ENCODE data around the gene MSI2.

The MSI2 gene

DNA sequence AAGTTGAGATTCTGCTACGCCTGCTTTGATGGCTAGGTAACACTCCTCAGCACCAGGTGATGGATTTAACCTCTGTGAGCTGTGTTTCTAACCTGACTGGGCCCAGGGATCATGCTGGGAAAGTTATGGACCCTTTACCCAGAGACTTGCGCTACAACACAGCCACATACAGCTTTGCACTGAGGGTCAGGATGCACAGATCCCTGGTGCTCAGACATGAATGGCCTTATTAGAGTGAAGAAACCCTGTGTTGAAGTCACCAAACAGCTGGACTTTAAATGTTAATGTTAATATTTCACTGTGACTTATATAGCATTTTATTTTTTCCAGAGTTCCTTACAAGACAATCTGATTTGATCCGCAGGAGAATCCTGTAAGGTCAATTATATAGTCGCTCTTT, 114.3 kb downstream of the MSI2 start:
- no peak for DNase-seq

DNA sequence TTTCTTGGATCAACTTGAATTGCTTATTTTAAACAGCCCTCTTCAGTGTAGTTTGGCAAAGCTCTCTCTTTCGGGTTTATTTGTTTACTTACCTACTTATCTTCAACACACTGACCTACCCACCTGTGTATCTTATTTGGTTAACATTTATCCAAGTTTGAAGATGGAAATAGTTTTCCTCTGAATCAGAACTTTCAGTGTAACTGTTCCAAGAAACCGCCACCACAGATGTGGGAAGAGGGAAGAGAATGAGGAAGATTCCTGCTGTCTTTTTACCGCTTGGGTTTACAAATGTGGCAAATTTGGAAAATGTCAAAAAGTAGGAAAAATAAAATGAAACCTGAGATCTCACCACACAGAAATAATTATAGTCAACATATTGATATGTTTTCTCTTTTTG, 115.8 kb downstream of the MSI2 start:
- DNase-seq = peak; percentile 9

DNA sequence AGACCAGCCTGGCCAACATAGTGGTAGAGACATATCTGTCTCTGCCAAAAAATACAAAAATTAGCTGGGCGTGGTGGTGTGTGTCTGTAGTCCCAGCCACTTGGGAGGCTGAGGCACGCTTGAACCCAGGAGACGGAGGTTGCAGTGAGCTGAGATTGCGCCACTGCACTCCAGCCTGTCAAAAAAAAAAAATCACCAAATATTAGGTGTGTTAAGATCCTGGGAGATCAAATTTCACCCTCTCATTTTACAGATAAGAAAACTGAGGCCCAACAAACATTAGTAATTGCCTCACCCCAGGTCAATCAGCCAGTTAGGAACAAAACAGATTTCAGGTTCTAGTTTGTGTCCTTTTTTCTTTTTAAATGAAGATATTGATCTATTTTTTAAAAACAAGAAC, 116.7 kb downstream of the MSI2 start:
- DNase-seq = no peak

DNA sequence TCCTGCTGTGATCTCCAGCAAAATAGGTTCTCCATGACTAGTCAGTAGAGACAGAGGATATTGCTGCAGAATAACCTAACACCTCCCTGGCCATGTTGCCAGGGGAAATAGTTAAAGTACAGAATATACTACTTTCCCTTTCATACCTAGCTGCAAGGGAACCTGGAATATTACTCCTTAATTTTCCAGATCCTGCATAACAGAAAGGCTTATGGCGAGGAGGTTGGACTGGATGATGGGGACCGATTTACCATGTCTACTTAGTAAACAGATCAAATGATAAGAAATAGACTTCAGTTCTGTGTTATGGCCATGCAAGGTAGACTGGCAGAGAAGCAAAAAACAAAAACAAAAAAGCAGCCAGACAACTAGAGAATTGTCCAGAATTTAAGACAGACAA, 117.4 kb downstream of the MSI2 start:
- DNase-seq = no peak

DNA sequence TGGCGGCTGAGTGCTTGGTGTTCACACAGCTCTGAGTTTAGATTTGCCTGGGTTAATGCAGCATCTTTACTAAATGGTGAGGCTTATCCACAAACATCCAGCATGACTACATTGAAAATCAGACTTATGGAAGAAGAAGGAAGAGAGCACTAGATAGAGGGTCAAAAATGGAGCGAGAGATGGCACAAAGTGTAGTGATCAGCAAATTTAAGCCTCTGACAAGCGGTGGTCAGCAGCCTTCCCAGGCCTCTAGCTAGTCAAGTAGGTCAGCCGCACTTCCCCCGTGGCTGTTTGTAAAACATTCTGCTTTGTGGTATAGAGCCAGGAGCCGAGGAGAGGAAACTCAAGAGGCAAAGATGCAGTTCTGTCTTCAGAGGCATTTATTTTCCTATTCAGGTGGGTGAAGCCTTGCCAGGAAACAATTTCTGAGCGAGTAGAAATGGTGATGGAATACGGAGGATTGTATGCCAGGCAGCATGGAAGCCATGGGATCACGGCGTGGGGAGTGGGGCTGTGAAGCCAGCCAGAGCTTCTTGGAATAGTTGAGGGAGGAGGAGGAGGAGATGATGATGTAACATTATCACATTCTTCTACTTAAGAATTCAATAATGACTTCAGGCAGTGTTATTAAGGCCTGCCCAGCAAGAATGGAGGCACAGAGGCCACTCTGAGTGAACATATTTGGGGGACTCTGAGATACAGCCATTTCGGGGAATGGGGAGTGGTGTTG, 118.9 kb downstream of the MSI2 start:
- DNase-seq = no peak

DNA sequence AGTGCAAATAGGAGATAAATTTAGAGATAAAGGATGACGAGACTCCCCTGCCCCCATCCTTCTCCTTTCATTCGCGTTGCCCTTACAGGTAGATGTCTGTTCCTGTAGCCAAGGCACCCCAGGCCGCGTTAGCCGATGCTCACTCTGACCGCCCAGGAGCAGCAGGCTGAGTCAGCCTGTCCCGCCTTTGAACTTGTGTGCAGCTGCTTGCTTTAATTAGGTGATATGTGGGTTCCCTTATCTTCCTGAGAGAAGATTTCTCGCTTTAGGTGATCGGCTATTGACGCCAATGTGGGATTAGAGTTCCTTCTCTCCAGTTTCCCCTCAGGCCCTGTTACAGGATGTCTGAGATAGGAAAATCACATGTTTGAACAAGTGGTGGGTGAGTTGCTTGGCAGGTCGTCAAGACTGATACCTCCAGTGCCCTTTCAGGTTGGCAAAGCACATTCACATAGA, 119.5 kb downstream of the MSI2 start:
- DNase-seq = no peak

DNA sequence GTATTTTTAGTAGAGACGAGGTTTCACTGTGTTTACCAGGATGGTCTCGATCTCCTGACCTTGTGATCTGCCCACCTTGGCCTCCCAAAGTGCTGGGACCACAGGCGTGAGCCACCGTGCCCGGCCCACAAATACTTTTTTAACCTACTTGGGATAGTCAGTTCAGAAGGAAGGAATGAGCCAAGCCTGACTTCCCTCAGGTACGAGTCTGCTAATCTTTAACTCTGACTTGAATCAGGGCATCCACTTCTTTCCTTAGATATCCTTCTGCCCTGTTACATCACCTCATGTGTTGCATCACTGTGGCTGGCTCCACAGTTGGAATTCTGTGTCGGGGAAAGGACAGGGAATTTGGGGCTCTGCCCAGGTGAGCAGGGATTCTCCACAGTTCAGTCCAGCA, 120.8 kb downstream of the MSI2 start:
- DNase-seq = no peak

DNA sequence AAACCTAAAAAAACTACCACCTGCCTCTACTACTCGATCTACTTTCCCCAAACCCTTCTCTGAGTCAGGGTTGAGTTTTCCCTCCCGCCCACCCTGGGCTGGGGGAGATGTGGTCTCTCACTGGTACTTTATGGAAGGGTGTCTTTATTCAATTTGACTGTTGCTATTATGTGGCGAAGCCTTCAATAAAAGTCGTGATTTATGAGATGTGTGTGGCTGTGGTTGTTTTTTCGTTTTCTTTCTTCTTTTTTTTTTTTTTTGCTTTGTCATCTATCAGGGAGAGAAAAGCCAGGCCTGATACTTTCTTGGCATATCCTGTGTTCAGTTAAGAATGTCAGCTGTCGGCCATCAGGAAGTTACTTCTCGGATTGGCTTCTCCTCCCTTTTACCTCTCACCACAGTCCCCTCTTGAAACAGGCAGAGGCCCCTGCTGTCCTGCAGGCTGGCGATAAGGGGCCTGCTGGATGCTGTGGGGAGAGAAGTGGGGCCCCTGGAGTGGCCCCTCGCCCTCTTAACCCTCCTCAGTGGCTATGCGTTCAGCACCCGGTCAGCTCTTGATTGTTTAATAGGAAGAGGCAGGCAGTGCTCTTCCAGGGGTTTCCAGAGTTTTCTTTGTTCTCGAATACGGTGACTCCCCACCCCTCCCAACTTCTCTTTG, 123.0 kb downstream of the MSI2 start:
- peak; percentile 7 for DNase-seq

DNA sequence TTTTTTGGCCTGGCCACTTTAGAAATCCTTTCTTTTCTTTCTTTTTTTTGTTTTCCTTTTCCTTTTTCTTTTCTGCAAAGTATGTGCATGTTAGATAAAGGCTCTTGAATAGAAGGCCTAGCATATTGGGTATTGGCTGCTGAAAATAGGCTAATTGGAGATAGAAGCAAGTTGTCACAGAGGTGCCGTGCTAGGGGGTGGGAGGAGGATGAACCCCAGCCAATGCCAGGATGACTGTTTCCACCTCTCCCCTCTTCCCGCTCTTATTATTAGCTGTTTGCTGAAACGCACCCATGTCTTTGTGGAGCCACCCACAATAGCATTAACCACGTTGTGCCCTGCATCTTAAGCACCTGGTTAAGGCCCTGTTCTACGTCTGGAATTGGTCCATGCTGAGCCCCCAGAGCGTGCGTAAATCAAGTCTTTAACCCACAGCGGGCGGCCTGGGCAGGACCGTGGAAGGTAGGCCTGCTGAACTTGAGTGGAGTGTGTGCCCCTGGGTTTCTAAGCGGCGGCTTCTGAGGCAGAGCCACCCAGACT, 123.6 kb downstream of the MSI2 start:
- DNase-seq = no peak

DNA sequence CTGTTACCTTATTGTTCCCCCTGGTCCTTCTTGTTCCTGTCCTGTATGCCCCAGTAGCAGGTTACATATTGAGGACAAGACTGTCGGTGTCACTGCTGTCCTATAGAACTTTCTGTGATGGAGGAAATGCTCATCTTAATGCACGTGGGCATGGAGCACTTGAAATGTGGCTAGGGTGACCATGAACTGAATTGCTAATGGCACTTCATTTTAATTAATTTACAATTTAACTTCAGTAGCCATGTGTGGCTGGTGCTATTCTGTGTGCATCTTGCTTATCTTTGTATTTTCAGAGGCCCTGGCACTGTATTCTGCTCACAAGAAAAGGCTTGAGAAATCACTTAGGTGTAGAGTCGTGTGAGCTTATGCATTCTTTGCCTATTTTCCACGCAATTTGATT, 125.2 kb downstream of the MSI2 start:
- DNase-seq = no peak

DNA sequence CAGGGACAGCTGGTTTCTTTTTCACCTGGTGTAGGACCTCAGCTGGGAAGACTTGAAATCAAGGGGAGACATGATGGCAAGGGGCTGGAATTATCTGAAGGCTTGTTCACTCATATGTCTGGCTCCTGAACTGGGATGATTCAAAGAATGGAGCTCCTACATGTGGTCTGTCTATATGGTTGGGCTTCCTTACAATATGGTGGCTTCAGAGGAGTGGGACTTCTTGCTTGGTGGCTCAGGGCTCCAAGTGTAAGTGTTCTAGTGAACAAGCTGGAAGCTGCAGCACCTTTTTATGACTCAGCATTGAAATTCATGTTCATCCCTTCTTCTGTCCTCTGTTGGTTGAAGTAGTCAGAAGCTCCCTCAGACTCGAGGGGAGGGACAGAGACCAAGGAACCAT, 127.9 kb downstream of the MSI2 start:
- DNase-seq = no peak

DNA sequence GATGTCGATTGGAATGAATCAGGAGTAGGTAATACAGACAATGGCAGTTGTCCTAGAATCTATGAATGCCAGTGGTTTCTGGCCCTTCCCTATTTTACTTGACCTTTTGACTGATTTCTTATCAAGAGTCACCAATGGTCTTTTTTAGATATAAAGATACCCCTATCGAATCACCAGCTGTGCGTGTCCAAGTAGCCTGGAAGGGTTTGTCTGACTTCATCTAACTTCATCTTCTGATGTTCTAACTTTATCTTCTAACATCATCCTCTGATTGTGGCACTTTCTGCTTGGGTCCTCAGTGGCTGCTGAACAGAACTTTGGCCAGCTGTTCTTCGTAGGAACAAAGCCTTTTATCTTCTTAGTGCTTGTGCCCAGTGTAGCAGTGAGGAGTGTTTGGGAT, 129.7 kb downstream of the MSI2 start:
- DNase-seq = no peak

DNA sequence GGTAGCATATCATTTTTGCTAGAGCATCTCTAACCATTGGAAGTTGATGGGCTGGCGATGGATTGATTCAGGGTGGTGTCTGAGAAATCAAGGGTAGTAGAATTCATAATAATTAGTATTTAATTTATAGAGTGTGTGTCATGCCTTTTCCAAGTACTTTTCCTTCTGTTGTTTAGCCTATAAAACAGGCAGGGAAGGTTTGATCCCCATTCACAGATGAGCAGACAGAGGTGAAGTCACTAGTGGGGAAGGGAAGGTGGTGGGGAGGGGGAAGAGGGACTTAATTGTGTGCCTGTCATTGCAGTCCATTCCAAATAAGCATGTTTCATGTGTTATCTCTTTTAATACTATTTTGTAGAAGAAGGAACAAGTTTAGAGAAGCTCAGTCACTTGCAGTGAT, 131.3 kb downstream of the MSI2 start:
- DNase-seq = no peak

DNA sequence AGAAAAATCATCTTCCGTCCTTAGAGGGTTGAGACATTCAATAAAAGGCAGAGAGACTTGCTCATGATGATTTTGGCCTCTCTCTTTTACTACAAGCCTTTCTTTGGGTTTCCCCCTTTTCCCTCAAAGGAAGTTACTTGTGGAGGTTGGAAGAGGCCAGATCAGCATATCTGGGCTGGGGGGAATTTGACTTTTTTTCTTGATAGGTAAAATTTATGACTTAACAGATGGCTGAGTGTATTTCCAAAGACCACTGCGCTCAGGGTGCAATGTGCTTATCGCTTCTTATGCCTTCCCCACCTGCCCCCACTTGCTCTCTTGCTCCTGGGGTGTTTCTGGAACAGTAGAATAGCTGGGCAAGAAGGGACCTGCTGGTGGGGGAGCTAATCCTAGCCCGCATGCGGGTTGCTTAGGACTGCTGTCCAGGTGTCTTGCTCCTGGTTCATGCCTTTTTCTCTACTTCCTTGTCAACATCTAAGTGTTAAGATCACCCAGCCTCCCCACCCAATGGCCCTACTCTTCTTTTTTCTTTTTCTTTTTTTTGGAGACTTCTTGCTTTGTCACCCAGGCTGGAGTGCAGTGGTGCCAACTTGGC, 131.9 kb downstream of the MSI2 start:
- DNase-seq = no peak

DNA sequence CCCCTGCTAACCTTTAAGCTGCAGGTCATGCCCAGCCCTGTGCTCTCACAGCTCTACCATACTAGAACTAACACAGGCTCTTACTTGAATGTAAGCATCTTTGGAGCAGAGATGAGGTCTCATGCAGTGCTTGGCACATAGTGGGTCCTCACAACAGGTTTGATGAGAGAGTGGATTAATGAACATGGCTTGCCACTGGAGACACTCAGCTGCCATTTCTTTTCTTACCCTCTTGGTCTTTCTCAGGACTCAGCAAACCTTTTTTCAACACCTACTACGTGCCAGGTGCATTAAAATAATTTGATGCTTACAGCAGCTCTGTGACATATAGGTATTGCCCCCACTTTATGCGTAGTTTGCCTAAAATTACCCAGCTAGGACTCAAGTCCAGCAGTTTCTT, 133.2 kb downstream of the MSI2 start:
- no peak for DNase-seq

DNA sequence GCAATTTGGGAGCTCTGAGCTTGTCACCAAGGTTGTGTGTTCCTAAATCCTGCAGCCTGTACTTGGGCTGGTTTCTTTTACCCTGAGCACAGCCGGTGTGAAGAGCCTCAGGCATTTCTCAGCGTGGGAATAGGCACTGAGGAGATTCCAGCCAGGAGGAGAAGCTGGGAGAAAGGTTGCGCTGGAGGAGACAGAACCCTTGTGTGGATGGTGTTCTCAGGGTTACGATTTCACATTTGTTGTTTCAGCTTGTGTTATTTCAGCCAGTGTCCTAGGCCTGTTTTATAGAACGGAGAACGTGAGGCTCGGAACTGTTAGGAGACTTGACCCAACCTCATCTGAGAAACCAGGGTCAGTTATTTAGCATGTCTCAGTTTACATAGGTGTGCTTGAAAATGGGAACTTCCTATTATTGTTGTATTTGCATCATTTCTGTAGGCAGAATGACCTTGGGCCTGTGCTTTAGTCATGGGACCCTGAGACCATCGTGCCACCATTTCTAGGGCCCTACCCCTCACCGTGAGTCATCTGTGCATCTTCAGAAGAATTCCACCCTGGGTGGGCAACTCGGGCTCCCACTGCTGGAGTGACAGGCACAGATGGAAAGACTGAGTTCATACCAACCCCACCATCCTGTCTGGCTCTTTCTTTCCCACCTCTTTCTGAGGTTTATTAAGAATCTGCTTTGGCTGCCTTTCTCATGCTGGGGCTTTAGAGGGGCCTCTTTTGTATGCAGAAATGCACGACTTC, 134.9 kb downstream of the MSI2 start:
- DNase-seq = no peak

DNA sequence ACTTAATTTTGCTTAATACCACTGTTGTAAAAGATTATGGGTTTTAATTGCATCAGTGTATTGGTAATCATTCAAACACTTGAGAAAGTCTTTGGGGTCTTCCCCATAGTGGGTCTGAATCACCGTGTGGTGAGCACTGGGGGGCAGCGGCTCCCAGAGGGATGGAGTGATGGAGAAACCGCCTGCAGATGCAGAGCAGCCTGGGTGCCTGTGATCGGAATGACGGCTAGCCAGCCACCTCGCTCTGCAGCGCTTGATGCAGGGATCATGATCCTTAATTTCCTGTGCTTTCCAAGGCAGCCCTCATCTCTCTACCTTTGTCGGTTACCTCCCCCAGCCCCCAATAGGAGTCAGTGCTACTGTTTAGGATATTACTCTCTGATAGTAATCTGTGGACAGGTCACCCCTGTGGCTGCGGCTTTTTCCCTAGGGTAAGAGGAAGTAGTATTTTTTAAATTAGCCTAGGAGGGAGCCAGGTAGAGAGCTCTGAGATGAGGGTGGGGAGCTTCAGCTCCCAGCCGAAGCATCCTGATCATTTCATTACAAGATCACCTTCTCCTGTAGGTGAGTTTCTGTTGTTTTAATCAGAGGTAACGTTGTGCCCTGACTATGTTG, 135.6 kb downstream of the MSI2 start:
- no peak for DNase-seq

DNA sequence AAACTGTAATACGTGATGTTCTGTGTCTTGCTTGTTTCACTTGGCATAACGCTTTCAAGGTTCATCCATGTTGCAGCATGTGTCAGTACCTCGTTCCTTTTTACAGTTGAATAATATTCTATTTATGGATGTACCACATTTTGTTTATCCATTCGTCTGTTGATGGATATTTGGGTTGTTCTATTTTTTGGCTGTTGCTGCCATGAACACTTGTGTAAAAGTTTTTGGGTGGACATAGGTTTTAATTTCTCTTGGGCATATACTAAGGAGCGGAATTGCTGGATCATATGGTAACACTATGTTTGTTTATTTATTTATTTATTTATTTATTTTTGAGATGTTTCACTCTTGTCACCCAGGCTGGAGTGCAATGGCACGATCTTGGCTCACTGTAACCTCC, 137.0 kb downstream of the MSI2 start:
- no peak for DNase-seq

DNA sequence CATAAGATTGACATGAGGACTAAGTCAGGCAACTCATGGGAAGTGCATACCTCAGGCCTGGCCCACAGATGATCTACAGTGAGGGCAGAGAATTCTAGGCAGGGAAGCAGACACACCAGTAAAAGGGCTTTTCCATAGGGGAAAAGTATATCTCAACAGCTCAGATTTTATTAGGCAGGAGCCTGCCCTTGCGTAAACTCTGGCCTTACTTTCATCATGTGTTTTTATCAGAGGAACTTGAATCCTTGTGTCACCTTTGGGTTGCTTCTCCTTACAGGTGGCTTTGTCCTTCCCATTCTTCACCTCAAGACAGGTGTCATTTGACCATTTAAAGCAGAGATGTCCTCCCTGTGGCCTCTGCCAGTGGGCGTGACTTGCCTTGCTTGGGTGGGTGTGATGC, 138.1 kb downstream of the MSI2 start:
- no peak for DNase-seq

DNA sequence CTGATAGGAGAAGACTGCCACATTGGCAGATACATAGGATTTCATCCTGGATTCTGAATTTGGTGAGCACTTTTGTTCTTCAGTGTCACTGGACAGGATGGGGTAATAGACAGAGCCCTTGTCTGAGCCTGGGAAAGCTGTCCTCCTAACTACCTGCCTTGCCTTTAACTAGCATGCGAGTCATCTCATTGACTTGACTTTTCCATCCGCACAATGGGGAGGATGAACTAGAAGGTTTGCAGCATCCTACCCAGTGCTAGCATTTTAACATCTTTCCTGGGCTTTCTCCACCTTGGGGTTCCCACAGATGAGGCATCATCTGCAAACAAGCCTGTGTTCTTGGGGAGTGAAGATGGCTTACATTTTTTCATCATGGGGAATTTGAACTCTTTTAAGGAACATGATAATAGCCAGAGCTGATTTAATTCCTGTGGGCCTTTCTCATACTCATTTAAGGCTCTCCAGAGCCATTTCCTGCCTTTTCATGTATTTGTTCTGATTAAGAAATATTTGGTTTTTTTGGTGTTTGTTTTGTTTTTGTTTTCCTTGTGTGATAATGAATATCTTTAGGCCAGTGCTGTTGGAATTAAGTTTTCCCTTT, 139.5 kb downstream of the MSI2 start:
- DNase-seq = no peak

DNA sequence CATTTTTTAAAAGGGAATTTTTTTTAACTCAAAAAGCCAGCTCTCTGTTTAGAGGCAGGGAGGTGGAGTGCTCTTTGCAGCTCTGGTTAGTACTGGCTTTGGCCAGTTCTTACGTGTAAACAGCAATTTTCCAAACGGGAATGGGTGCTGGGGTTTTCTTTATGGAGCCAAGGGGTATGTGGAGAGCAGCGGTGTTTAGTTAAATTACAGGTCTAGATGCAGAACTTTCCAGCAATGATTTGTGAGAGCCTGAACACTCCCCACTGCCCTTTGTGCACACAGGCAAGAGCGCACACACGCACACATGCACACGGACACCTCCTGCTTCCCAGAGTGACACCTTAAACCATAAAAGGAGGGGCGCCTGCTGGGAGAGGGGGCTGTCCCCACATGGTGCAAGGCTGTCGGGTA, 140.2 kb downstream of the MSI2 start:
- no peak for DNase-seq

DNA sequence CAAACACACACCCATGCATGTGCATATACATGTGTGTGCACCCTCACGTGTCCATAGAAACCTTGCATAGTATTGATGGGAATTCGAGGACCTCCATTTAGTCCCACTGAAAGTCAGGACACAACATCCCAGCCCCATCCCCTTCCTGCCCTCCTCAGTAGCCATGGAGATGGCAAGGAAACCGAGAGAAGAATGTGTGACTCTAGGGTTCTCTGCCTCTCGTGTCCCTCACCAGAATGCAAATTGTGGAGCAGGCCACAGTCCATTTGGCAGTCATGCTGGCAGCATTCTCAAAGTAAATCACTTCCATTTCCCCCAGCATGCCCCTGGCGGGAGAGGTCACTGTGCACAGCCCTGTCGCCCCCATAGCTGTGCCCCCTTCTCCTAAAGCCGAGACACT, 141.1 kb downstream of the MSI2 start:
- no peak for DNase-seq

All from fibroblast of skin of scalp (primary cell).